WTC11 (cell line): ENCODE results near the gene CMTM4.

Experiments
- ATF2 ChIP-seq: sonication (generic); formaldehyde crosslinking; IDR thresholded peaks from 2 replicates; pipeline ENCODE4 v1.8.1; 2022; ENCODE audit warnings: low read depth, missing genetic modification reagents, borderline replicate concordance
- CTCF ChIP-seq: fragments of 200-600 bp; IDR thresholded peaks from 2 replicates; pipeline ENCODE4 v1.8.0; 2022; ENCODE audit warnings: antibody characterized with exemption
- MYBL2 ChIP-seq: sonication (generic); formaldehyde crosslinking; IDR thresholded peaks from 2 replicates; pipeline ENCODE4 v1.8.1; 2023; ENCODE audit warnings: mild to moderate bottlenecking, moderate library complexity, missing genetic modification reagents
- NR3C1 ChIP-seq: sonication (generic); formaldehyde crosslinking; conservative IDR thresholded peaks from 2 replicates; pipeline ENCODE4 v1.8.1; 2023; ENCODE audit warnings: low read depth, mild to moderate bottlenecking, missing genetic modification reagents
- SP1 ChIP-seq: sonication (generic); formaldehyde crosslinking; conservative IDR thresholded peaks from 2 replicates; pipeline ENCODE4 v1.8.1; 2022; ENCODE audit warnings: missing genetic modification reagents
- TF ChIP-seq, protein P1 (sequence below): sonication (generic); formaldehyde crosslinking; IDR thresholded peaks from 2 replicates; pipeline ENCODE4 v1.8.1; 2022; ENCODE audit warnings: low read depth, mild to moderate bottlenecking, moderate library complexity, missing genetic modification reagents, borderline replicate concordance

- TF ChIP-seq, protein P1, sequence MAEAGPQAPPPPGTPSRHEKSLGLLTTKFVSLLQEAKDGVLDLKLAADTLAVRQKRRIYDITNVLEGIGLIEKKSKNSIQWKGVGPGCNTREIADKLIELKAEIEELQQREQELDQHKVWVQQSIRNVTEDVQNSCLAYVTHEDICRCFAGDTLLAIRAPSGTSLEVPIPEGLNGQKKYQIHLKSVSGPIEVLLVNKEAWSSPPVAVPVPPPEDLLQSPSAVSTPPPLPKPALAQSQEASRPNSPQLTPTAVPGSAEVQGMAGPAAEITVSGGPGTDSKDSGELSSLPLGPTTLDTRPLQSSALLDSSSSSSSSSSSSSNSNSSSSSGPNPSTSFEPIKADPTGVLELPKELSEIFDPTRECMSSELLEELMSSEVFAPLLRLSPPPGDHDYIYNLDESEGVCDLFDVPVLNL (CRISPR knock-in tag): no peak
- TF ChIP-seq CTCF (no peak), NR3C1 (CRISPR knock-in tag) (no peak), MYBL2 (CRISPR knock-in tag) (no peak), ATF2 (CRISPR knock-in tag) (no peak), SP1 (CRISPR knock-in tag) (no peak)
Observed at GRCh38 chr16:66701026-66701425, 4.5 kb upstream of the CMTM4 start.
